Measurements from ENCODE around the gene CRAMP1.

The CRAMP1 gene, protein sequence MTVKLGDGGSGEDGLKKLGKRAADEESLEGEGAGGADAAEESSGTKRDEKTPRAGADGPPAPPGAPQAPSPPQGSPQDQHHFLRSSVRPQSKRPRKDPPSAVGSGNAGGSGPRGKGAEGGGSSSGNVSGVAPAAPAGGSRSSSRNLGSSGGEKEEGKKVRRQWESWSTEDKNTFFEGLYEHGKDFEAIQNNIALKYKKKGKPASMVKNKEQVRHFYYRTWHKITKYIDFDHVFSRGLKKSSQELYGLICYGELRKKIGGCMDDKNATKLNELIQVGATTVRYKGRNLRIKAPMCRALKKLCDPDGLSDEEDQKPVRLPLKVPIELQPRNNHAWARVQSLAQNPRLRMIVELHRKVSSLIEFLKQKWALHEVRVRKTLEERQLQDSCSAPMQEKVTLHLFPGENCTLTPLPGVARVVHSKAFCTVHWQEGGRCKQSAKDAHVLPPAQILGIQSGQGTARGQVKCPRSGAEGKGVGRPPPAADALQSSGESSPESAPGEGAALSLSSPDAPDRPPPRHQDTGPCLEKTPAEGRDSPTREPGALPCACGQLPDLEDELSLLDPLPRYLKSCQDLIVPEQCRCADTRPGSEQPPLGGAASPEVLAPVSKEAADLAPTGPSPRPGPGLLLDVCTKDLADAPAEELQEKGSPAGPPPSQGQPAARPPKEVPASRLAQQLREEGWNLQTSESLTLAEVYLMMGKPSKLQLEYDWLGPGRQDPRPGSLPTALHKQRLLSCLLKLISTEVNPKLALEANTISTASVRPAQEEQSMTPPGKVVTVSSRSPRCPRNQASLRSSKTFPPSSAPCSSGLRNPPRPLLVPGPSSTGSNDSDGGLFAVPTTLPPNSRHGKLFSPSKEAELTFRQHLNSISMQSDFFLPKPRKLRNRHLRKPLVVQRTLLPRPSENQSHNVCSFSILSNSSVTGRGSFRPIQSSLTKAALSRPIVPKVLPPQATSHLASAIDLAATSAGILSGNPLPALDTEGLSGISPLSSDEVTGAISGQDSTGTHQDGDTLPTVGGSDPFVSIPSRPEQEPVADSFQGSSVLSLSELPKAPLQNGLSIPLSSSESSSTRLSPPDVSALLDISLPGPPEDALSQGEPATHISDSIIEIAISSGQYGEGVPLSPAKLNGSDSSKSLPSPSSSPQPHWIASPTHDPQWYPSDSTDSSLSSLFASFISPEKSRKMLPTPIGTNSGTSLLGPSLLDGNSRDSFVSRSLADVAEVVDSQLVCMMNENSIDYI (N-terminal part only)

DNA sequence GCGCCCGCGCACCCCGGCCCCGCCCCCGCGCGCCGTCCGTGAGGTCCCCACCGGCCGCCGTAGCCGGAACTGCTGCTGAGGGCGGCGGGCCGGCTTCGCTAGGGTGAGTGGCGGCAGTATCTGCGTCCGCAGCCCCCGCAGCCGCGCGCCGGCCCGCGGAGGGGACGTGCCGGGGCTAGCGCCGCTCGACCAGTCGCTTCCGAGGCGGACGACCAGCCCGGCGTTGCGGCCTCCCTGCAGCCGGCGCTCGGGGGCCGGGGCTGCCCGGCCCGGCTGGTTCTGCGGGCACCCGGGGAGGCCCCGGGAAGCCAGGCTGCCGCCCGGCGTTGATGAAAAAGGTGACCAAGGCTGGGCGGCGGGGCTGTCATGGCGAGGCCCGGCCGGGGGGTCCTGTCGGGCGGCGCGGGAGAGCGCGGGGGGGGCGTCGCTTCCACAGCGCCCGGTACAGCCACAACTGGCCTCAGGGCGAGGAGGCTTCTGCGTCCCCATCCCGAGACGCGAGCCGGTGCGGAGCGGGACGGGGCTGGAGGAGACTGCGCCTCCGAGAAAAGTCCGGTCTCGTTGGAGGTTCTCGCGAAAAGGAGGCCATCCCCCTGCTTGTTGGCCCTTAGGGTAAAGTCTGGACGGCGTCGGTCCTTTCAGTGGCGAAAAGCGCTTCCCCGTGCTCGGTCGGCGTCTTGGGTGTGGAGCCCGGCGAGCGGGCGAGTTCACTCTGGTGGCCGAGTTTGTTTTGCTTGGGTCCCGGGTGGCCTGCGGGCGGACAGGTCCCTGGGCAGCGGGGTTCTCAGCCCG, at the start of gene CRAMP1:
Gene CRAMP1 (plus strand): TSS at position 41 of the 792 bp plus-strand sequence. CDS start 2,280 bp downstream, outside the sequence.
- peak; percentile 11 for DNase-seq
- Histone ChIP-seq H3K27ac (peak within 1 kb of the TSS; percentile 92), H3K27me3 (ENCODE audit: insufficient read depth, low read depth, severe bottlenecking) (peaks cover 4% of the 10 kb centered on the region), H3K36me3 (peaks cover 25% of the 10 kb centered on the region), H3K9me3 (ENCODE audit: severe bottlenecking) (no peaks in the 10 kb centered on the region), H3K4me3 (ENCODE audit: low read depth, low read length) (peak within 1 kb of the TSS; percentile 75)
- TF ChIP-seq, protein P1, sequence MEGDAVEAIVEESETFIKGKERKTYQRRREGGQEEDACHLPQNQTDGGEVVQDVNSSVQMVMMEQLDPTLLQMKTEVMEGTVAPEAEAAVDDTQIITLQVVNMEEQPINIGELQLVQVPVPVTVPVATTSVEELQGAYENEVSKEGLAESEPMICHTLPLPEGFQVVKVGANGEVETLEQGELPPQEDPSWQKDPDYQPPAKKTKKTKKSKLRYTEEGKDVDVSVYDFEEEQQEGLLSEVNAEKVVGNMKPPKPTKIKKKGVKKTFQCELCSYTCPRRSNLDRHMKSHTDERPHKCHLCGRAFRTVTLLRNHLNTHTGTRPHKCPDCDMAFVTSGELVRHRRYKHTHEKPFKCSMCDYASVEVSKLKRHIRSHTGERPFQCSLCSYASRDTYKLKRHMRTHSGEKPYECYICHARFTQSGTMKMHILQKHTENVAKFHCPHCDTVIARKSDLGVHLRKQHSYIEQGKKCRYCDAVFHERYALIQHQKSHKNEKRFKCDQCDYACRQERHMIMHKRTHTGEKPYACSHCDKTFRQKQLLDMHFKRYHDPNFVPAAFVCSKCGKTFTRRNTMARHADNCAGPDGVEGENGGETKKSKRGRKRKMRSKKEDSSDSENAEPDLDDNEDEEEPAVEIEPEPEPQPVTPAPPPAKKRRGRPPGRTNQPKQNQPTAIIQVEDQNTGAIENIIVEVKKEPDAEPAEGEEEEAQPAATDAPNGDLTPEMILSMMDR (IDR thresholded peaks at IDR 0.05; ENCODE audit: low read depth, low read length): no peak

DNA sequence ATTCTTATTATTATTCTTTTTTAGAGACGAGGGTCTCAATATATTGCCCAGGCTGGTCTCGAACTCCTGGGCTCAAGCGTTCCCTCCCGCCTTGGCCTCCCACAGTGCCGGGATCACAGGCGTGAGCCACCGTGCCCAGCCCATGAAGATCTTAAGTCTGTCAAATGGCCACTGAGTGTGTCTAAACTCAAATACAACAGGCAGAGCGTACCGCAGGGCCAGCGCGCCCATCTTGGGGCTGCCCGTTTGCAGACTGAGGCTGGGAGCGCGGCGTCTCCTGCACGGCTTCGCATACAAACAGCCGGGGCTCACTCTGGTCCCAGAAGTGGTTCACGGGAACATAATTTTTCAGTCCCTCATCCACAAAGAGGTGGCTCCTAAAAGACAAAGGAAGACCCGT, 48.4 kb upstream of the CRAMP1 start:
- Histone ChIP-seq H3K9me3 (ENCODE audit: severe bottlenecking) (no peaks in the 10 kb centered on the region), H3K27me3 (ENCODE audit: insufficient read depth, low read depth, severe bottlenecking) (no peaks in the 10 kb centered on the region), H3K27ac (no peak overlapping the region), H3K36me3 (peaks cover 45% of the 10 kb centered on the region), H3K4me3 (ENCODE audit: low read depth, low read length) (no peak overlapping the region)
- no peak for DNase-seq
- TF ChIP-seq, protein P1 (IDR thresholded peaks at IDR 0.05; ENCODE audit: low read depth, low read length): no peak

DNA sequence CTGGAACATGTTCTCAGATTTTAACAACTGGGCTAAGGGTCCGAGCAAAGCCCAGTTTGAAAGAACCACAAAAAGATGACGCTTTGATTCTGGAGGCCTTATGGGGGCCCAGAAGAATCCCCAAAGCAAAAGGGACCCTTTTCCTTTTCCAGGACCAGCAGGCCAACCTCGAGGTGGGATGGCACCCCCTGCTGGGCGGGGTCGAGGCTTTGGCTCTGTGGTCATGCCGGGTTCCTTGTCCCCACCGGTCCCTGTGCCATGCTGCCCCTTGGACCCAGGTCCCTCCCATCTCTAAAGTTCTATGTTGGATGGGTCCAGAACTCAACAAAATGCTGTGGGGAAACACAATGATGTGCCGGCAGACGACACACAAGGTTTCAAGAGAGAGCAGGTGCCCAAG, 47.8 kb upstream of the CRAMP1 start:
- H3K4me3 ChIP-seq (ENCODE audit: low read depth, low read length): no peak overlapping the region
- TF ChIP-seq, protein P1 (IDR thresholded peaks at IDR 0.05; ENCODE audit: low read depth, low read length): peak; percentile 55
- H3K27ac ChIP-seq: no peak overlapping the region
- no peaks in the 10 kb centered on the region for H3K9me3 ChIP-seq (ENCODE audit: severe bottlenecking)
- DNase-seq: peak; percentile 35
- H3K36me3 ChIP-seq: peaks cover 42% of the 10 kb centered on the region
- H3K27me3 ChIP-seq (ENCODE audit: insufficient read depth, low read depth, severe bottlenecking): no peaks in the 10 kb centered on the region

DNA sequence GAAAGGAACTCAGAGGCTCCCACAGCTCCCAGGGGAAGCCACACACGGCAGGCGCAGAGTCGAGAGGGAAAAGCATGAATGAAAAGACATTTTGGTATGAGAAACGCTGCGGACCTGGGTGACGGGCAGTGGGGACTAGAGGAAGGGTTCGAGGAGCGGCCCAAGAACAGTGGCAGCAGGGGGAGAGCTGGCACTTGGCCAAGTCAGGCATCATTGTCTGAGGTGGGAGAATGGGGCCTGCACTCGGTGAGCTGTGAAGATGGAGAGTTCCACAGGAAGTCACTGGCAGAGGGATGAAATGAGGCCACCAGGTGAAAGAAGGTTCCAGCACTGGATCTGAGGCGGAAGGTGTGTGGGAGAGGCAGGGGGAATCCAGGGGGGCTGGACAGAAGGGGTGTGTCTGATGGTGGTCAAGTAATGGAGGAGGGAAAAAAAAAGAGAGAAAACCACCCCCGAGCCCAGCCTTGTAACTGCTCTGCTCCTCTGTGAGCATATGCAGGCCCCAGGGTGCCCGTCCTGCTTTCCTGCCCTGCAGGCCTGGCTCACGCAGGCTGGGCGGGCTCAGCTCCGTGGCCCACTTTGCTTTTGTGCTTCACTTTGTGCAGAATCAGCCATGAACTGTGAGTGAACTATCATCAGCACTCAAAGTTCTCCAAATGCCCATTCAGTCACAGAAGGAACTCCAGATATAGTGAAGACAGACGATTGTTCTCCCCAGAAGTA, 46.9 kb upstream of the CRAMP1 start:
- Histone ChIP-seq H3K36me3 (peaks cover 34% of the 10 kb centered on the region), H3K27me3 (ENCODE audit: insufficient read depth, low read depth, severe bottlenecking) (no peaks in the 10 kb centered on the region), H3K27ac (no peak overlapping the region), H3K4me3 (ENCODE audit: low read depth, low read length) (no peak overlapping the region), H3K9me3 (ENCODE audit: severe bottlenecking) (no peaks in the 10 kb centered on the region)
- TF ChIP-seq, protein P1 (IDR thresholded peaks at IDR 0.05; ENCODE audit: low read depth, low read length): no peak
- no peak for DNase-seq

Measured in WERI-Rb-1 (cell line).